Endothelial cell of umbilical vein (primary cell): ENCODE results near the gene SCAMP2. TPM values are rescaled to one million over a fixed set of nuclear protein-coding genes. Genes with fewer than 3 reads are reported as not detected.

ENCODE experiments used
- BruUV-seq: library from RNA; stranded (reverse); fragments of 400-500 nt; replicated peaks from 2 replicates; lab custom pipeline; 2021; lab: Mats Ljungman, UMichigan
- CTCF ChIA-PET: fragments of 300-600, 350-600 bp; sonication (Branson Sonifier 250); formaldehyde crosslinking; loops from one replicate; lab custom pipeline; 2021; ENCODE audit warnings: antibody characterized with exemption, inconsistent platforms; lab: Charles Lee
- POLR2A ChIA-PET: fragments of 300-600, 350-600 bp; sonication (Branson Sonifier 250); formaldehyde crosslinking; loops from one replicate; lab custom pipeline; 2021; ENCODE audit warnings: antibody characterized with exemption, inconsistent platforms; lab: Charles Lee
- DNase-seq: peaks from one replicate; pipeline ENCODE4 v3.0.0-alpha.2; 2011; ENCODE audit warnings: low read depth, low spot score
- FAIRE-seq: peaks from 2 replicates; lab custom pipeline; 2011; peaks lifted over from hg19 to GRCh38; lab: Jason Lieb, UNC
- H2AFZ ChIP-seq: 2 replicates; pipeline ENCODE4 v1.6.0; 2012; ENCODE audit warnings: low read depth, low read length, control low read depth, inconsistent platforms
- H3K27ac ChIP-seq: 2 replicates; pipeline ENCODE4 v1.5.1; 2011; ENCODE audit warnings: low read depth, mild to moderate bottlenecking, control low read depth, low read length, moderate library complexity; ENCODE audit not compliant: insufficient read depth
- H3K27me3 ChIP-seq, 2 experiments: 2 replicates each; pipeline versions ENCODE4 v1.6.0 to v1.6.1; 2011; ENCODE audit warnings: low read length in 2 of 2, mixed read lengths in 1 of 2; ENCODE audit not compliant: control insufficient read depth in 2 of 2, insufficient read depth in 2 of 2
- H3K36me3 ChIP-seq, 2 experiments: 2 replicates in 1 of 2; 3 replicates in 1 of 2; pipeline ENCODE4 v1.5.1; 2011; ENCODE audit warnings: low read length in 2 of 2, mild to moderate bottlenecking in 1 of 2, moderate library complexity in 1 of 2; ENCODE audit not compliant: control insufficient read depth in 2 of 2, insufficient read depth in 2 of 2; ENCODE audit errors: extremely low read depth in 1 of 2
- H3K4me1 ChIP-seq: 3 replicates; pipeline ENCODE4 v1.5.1; 2011; ENCODE audit warnings: mild to moderate bottlenecking, low read length; ENCODE audit not compliant: control insufficient read depth, insufficient read depth; ENCODE audit errors: extremely low read depth
- H3K4me2 ChIP-seq: 2 replicates; pipeline ENCODE4 v1.6.1; 2011; ENCODE audit warnings: low read length, control low read depth, mixed read lengths; ENCODE audit not compliant: insufficient read depth
- H3K4me3 ChIP-seq, 3 experiments: fragments of 200-600 bp in 1 of 3; sonication (generic), shearing (Covaris generic) in 1 of 3; replicated peaks in 1 of 3; 2 replicates each; pipeline ENCODE4 v1.5.1; 2011 to 2016; ENCODE audit warnings: control low read depth in 3 of 3, low read length in 3 of 3, mild to moderate bottlenecking in 2 of 3, inconsistent platforms in 1 of 3, low read depth in 1 of 3, moderate library complexity in 1 of 3; ENCODE audit not compliant: insufficient read depth in 1 of 3
- H3K79me2 ChIP-seq: 2 replicates; pipeline ENCODE4 v1.6.0; 2012; ENCODE audit warnings: low read length, inconsistent platforms; ENCODE audit not compliant: control insufficient read depth, insufficient read depth
- H3K9ac ChIP-seq: replicated peaks from 2 replicates; pipeline ENCODE3; 2011; ENCODE audit warnings: low read length, control low read depth; ENCODE audit not compliant: insufficient read depth; ENCODE audit errors: extremely low read depth
- H3K9me1 ChIP-seq: replicated peaks from 3 replicates; pipeline ENCODE4 v1.6.0; 2011; ENCODE audit warnings: mild to moderate bottlenecking, low read length; ENCODE audit not compliant: control insufficient read depth, insufficient read depth; ENCODE audit errors: extremely low read depth
- H3K9me3 ChIP-seq: replicated peaks from 2 replicates; pipeline ENCODE4 v1.5.1; 2012; ENCODE audit warnings: low read length, inconsistent platforms; ENCODE audit not compliant: control insufficient read depth, insufficient read depth
- H4K20me1 ChIP-seq: replicated peaks from 2 replicates; pipeline ENCODE3; 2011; ENCODE audit warnings: mild to moderate bottlenecking, low read length; ENCODE audit not compliant: control insufficient read depth, insufficient read depth; ENCODE audit errors: extremely low read depth
- FOS ChIP-seq: IDR thresholded peaks from 2 replicates; pipeline ENCODE4 v1.6.1; 2011; ENCODE audit warnings: mild to moderate bottlenecking, low read length, moderate library complexity, borderline replicate concordance; ENCODE audit not compliant: insufficient read depth
- GATA2 ChIP-seq: IDR thresholded peaks from 2 replicates; pipeline ENCODE4 v1.7.0; 2011; ENCODE audit warnings: low read depth, mild to moderate bottlenecking, moderate library complexity, mixed read lengths, low read length; ENCODE audit not compliant: insufficient read length, insufficient read depth
- JUN ChIP-seq: IDR thresholded peaks from 2 replicates; pipeline ENCODE4 v1.6.1; 2011; ENCODE audit warnings: borderline replicate concordance, low read depth; ENCODE audit not compliant: insufficient read length, insufficient read depth
- MYC ChIP-seq: IDR thresholded peaks from one replicate; pipeline ENCODE4 v1.6.1; 2011; ENCODE audit warnings: mild to moderate bottlenecking, low read depth, low read length
- dilution Hi-C: fragments of 300-500 bp; cut with MboI; formaldehyde crosslinking; loops from one replicate; pipeline ENCODE4 v1.15.0; 2019; ENCODE audit warnings: low sequenced_read_pairs; ENCODE audit not compliant: extremely low pct_ligation_motif_present
- intact Hi-C: fragments of 100-400 bp; cut with micrococcal nuclease; formaldehyde crosslinking; loops from one replicate; pipeline ENCODE4 v1.10.0; 2022
- polyA plus RNA-seq, 4 experiments: library from polyadenylated mRNA; depleted of rRNA in 3 of 4; stranded (reverse) in 3 of 4; unstranded in 1 of 4; fragments of >200 nt; gene quantifications; 2 replicates each; pipeline versions ENCODE4 v1.2.1 to v1.2.3, GENCODE V29; 2011 to 2012; ENCODE audit warnings: missing spikeins in 1 of 4
- total RNA-seq: library from RNA; stranded (reverse); gene quantifications from 2 replicates; pipeline ENCODE4 v1.2.3, GENCODE V29; 2021
- TF ChIP-seq, protein P1 (sequence below), 2 donors: IDR thresholded peaks; 1 replicate in 1 of 2; 2 replicates in 1 of 2; pipeline ENCODE4 v1.5.1; 2011; ENCODE audit warnings: low read length in 2 of 2, mild to moderate bottlenecking in 2 of 2, moderate library complexity in 2 of 2, control low read depth in 1 of 2, inconsistent platforms in 1 of 2, low read depth in 1 of 2; ENCODE audit not compliant: insufficient read depth in 1 of 2; ENCODE audit errors: extremely low read depth in 1 of 2

SCAMP2 gene
- total and polyA plus RNA-seq, 2 donors (not counting 3 experiments of a cell fraction or from before 2014, with no cell fraction given) = 67.3 to 256 TPM

DNA sequence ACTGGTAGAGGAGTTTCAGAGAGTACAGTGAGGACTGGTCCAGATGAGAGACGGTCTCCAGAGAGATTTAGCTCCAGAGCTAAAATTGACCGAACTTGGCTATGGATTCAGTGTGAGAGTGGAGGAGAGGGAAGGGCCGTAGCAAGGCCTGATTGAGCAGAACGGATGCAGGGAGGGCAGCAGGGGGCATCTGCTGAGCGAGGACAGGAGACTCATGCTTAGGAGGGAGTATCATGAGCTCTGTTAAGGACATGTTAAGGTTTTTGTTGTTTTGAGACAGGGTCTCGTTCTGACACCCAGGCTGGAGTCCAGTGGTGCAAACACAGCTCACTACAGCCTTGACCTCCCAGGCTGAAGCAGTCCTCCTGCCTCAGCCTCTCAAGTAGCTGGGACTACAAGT, 68.2 kb downstream of the SCAMP2 start:
- H3K9me3 ChIP-seq = no peaks in the 10 kb centered on the region
- DNase-seq (no peak), FAIRE-seq (no peak)
- H3K4me1 ChIP-seq = no peaks in the 10 kb centered on the region
- H3K9me1 ChIP-seq = no peaks in the 10 kb centered on the region
- POLR2A ChIA-PET = no interaction called here
- H3K4me3 ChIP-seq = no peak overlapping the region
- H3K4me2 ChIP-seq = no peak overlapping the region
- intact Hi-C loops = no loop called here
- no peak overlapping the region for H3K9ac ChIP-seq
- no TSS peak for BruUV-seq
- no peaks in the 10 kb centered on the region for H4K20me1 ChIP-seq
- no peaks in the 10 kb centered on the region for H3K27me3 ChIP-seq
- no peak overlapping the region for H2AFZ ChIP-seq
- peaks cover 3 to 29% of the 10 kb centered on the region in 2 experiments for H3K36me3 ChIP-seq
- H3K27ac ChIP-seq = no peak overlapping the region
- H3K79me2 ChIP-seq = no peaks in the 10 kb centered on the region
- CTCF ChIA-PET = interaction anchor here (0.7 to 2.7 kb wide), 9 partner anchors 12 to 97 kb away, joined by 3 to 14 read pairs (median 4); partner anchors contain the start of genes CPLX3 and CSK
- dilution Hi-C loops = no loop called here
- TF ChIP-seq FOS = no peak
- TF ChIP-seq, protein P1, sequence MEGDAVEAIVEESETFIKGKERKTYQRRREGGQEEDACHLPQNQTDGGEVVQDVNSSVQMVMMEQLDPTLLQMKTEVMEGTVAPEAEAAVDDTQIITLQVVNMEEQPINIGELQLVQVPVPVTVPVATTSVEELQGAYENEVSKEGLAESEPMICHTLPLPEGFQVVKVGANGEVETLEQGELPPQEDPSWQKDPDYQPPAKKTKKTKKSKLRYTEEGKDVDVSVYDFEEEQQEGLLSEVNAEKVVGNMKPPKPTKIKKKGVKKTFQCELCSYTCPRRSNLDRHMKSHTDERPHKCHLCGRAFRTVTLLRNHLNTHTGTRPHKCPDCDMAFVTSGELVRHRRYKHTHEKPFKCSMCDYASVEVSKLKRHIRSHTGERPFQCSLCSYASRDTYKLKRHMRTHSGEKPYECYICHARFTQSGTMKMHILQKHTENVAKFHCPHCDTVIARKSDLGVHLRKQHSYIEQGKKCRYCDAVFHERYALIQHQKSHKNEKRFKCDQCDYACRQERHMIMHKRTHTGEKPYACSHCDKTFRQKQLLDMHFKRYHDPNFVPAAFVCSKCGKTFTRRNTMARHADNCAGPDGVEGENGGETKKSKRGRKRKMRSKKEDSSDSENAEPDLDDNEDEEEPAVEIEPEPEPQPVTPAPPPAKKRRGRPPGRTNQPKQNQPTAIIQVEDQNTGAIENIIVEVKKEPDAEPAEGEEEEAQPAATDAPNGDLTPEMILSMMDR (IDR thresholded peaks at IDR 0.05; ENCODE audit: extremely low read depth in 1 of 2, insufficient read depth in 1 of 2, low read depth in 1 of 2, low read length in 2 of 2) = no peak

GRCh38 chr15:74802862-74803447, 70.2 kb downstream of the SCAMP2 start:
- intact Hi-C loops = no loop called here
- Histone ChIP-seq H3K4me1 (no peaks in the 10 kb centered on the region), H3K4me2 (no peak overlapping the region), H3K9me3 (no peaks in the 10 kb centered on the region), H3K79me2 (peaks cover 2% of the 10 kb centered on the region), H3K36me3 (peaks cover 3 to 33% of the 10 kb centered on the region in 2 experiments), H3K9me1 (no peaks in the 10 kb centered on the region), H3K27me3 (no peaks in the 10 kb centered on the region), H2AFZ (no peak overlapping the region), H3K9ac (no peak overlapping the region), H3K4me3 (no peak overlapping the region), H3K27ac (no peak overlapping the region), H4K20me1 (no peaks in the 10 kb centered on the region)
- ChIA-PET CTCF (interaction anchor here (1.3 to 2.7 kb wide), 2 partner anchors 32 kb away, joined by 4 to 14 read pairs; no protein-coding TSS in a partner anchor), POLR2A (no interaction called here)
- dilution Hi-C loops = no loop called here
- BruUV-seq = no TSS peak
- DNase-seq = no peak
- TF ChIP-seq, protein P1 (IDR thresholded peaks at IDR 0.05; ENCODE audit: extremely low read depth in 1 of 2, insufficient read depth in 1 of 2, low read depth in 1 of 2, low read length in 2 of 2) = no peak
- TF ChIP-seq JUN (no peak), MYC (no peak), GATA2 (no peak)
- FAIRE-seq = no peak
